HG03060 (cell line): ENCODE measurements around the gene YIF1A.
"Not testable (repeated sequence)": the region's sequence is repeated elsewhere in the genome, so short reads cannot be mapped to it uniquely, and the experiment has no call there.

Experiments used
- ATAC-seq: cut with Tn5 transposase; IDR thresholded peaks from one replicate; pipeline ENCODE4 v1.9.1; 2021; ENCODE audit warnings: low read depth, moderate number of reproducible peaks; ENCODE audit not compliant: unreplicated experiment

The YIF1A gene

DNA sequence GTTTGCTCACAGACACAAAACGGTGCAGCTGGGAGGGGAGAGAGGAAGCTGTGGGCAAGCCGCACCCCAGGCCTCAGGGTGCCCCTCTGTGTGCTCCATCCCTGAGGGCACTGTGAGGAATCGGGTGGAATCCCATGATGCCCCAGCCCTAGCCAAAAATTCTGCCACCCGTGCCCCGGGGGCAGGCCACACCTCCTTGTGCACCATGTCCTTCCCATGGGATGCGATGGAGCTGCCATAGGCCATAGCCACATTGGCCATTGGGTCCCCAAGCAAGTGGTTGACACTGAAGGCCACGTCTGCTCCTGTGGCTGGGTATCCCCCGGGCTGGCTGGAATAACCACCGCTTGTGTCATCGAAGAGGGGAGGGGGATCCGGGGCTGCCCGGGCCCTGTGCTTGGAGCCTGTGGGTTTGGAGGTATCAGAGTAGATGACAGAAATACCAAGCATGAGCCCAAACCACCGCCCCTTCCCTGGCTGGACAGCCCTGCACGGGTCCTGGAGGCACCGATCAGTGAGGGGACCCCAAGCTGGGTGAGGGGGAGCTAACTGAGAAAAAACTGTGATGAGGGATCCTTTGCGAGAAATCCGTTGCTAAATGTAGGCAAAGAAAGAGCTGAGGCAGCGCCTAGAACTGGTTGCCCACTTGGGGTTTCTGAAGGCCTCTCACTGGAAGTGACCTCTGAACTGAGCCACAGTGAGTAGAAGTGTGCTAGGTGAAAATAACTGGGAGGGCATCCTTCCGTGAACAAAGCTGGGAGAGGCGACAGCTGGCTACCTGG, 863 bp downstream of the YIF1A start:
- ATAC-seq: no peak

DNA sequence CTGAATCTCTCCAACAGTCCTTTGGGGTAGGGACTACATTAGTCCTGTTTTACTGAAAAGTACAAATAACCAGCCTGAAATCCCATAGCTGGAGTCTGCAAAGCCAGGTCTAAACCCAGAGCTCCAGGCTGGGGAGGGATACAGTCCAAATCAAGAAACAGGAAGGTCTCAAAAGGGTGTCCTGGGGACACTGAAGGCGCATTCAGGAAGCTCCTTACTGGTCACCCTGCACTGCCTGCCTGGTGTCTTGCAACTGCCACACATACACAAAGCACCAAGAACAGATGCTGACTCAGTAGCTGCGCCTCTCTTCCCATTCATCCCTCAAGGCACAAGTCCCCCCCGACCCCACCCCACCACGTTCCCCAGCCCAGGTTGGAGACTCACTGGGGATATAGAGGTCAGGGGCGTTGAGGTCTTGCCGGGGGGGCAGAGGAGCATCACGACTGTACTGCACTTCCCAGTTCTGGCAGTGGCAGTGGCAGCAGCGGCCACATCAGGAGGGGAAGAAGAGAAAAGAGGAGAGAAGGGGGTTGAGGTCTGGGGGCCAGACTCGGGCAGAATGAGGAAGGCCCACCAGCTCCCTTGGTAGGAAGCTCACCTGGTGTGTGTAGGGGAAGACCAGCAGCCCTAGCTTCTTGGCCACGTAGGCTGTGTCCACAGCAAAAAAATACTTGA, 1.6 kb downstream of the YIF1A start:
- no peak for ATAC-seq

DNA sequence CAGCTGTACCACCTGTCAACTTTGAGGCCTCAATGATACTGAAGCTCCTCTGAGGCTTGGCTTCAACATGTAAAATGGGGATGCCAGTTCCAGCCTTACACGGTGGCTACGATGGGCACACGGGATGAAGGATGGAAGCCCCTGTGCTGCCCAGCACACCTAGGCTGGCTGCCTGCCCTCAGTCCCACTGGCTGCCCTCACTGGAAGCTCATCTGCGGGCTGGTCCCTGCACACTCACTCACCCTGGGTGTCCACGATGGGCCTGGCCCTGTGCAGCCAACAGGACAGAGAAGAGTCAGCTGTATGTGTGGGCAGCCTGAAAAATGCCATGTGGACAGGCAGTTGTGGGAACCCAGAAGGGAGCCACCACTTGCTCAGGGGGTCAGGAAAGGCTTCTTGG, 2.2 kb downstream of the YIF1A start:
- ATAC-seq: no peak

DNA sequence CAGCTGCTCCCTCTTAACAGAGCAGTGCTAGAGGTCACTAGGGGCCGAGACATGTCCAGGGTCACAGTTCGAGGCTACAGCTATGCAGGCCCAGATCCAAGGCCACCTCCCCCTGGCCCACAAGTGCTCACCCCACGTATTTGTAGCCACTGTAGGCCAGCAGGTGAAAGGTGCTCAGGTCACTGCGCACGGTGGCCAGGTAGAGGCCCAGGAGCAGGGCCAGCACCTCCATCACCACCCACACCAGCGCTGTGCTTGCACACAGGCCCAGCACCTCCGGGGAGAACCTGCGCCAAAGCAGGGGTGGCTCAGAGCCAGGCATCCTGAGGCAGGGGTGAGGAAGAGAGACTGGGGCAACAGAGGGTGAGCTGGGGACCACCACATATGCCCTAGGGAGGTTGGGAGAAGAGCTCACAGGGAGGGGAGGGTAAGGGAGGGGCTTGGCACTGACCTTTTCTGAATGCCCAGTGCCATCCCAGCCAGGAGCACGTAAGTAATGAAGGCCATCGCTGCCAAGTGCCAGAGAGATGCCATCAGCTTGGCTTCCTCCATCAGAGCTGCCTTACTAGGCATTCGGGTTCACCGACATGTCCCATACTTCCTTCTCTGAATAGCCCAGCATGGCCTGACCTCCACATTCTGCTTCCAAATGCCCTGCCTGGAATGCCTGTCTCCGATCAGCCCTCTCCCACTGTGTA, 3.5 kb downstream of the YIF1A start:
- no peak for ATAC-seq

DNA sequence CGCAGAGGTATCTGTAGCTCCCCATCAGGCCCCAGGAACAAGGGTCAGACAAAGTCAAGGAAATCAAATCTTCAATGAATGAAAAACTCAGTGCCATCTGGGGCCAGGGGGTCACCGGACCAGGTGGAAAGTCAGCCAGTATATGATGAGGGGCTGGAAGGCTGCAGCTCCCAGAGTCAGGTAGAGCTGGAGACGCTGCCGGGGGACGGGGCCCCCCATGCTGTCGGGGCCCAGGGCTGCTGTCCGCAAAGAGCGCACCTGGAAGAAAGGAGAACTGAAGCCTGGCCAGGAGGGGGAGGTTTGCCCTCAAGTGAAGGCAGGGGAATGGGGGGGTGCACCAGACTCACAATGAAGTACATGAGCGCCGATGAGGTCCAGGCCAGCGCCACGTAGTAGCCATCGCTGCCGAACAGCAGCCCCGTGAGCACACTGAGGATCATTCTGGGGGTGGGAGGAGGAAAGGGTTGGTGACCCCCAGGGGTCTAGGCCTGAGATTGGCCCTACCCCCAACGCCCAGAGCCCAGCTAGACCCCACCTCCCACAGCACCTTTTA, 4.3 kb downstream of the YIF1A start:
- ATAC-seq: no peak

DNA sequence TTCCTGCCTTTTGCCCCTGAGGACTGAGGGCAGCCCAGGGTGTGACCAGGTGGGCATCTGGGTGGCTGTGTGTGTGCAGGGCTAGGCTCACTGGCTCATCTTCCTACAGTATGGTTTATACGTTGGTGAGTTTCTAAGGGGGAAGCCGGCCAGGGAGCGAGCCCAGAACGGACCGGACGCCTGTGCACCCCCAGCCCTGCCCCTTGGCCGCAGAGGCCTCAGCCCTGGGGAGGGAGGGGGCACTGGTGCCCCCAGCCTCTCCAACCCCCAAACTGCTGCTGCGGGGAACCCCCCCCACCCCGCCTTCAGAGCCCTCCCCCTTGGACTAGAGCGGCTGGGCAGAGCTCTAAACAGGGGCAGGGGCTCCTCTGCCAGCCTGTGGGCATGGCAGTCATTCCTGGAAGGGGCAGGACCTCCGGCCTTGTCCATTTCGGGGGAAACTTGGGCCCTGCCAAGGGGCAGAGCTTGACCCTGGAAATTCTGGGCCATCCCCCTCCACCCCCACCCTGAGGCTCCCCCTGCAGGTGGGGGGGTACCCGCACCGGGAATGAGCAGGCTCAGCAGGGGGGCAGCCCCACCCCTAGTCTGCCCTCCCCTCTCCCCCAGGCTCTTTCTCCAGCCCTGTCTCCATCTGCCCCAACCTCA, 5.4 kb downstream of the YIF1A start:
- ATAC-seq: no peak

DNA sequence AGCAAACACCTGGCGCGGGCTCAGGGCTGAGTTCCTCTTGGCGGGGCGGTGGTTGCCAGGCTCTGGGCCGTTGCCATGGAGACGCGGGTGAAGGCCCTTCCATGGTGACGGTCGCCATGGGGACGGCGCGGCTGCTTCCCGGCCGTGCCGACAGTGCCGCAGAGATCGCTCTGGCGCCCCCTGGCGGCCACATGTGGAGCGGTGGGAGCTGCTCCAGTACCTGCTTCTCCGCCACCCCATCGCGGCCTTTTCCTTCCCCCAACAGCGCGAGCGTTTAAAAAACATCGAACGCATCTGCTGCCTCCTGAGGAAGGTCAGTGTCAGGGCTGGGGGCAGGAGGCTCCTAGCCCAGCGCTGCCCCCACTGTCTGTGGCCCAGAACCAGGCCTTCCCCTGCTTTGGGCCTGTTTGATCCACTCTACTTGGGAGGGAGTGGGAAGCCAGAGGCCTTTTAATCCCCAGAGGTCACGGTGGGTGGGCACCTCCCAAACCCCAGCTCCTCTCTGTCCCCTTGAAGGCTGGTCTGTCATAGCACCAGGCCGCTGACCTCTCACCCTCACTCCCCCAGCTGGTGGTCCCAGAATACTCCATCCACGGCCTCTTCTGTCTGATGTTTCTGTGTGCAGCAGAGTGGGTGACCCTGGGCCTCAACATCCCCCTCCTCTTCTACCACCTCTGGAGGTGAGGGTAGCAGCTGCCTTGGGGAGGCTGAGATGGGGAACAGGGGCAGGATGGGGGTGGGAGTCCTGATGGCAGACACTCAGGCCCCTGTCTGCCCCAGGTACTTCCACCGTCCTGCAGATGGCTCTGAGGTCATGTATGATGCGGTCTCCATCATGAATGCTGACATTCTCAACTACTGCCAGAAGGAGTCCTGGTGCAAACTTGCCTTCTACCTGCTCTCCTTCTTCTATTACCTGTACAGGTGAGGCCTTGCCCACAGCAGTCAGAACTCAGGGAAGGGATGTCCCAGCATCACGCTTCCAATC, 6.2 kb downstream of the YIF1A start:
- ATAC-seq: peak; percentile 62

DNA sequence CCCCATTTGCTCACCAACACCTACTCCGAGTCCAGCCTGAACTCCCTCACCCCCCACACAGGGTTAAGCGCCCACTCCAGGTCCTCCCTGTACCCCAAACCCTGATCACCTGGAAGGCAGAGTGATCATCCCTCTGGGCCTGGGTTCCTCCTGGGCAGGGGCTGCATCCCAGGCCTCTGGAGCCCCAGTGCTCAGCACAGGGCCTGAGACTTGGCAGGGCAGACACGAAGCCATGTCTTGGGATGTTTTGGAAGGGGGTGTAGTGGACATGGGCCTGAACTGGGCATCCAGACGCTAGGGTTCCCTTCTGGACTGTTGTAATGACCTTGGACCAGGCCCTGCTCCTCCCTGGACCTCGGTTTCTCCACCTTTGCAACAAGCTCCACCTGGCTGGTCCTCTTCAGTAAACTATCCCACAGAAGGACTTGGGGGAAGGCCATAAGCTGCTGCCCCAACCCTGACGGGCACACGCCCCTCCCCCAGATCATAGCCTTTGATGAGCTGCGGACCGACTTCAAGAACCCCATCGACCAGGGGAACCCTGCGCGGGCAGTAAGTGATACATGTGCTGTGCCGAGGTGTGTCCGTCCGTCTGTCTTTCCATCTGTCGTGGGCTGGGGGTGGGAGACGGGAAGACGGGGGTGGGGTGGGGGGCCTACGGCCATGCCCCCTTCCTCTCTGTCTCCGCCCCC, 7.0 kb downstream of the YIF1A start:
- no peak for ATAC-seq

DNA sequence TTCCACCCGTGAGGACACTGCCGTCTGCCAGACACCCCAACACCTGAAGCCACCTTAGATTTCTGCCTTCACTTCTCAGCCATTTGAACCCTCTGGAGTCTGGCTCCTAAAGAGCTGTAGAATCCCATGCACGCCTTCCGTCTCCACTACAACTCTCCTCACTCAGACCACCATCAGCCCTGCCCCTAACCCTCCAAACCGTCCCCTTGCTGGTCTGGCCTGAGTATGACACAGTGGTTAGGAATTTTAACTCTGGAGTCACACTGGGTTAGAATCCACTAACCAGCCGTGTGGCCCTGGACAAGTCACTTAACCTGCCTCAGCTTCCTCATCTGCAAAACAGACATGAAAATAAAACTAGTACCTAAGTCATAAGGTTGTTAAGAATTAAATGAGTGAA, 7.9 kb downstream of the YIF1A start:
- no peak for ATAC-seq

DNA sequence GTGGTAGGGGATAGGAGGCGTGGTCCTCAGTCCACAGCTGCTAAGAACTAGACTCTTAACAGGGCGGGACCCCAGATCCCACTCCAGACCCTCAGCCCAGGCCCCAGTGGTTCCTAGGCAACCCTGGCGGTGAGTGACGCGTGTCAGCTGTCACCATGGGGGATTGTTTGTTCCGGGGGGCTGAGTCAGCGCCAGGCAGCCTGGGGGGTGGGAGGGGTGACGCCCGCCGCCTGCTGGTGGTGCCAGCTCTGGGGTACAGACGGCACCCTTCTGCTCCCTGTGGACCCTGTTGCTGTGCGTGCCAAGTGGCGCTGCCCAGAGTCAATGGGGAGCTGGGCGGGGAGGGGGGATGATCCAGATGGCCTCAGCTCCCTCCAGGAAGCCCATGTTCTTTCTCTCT, 8.5 kb downstream of the YIF1A start:
- ATAC-seq: no peak

DNA sequence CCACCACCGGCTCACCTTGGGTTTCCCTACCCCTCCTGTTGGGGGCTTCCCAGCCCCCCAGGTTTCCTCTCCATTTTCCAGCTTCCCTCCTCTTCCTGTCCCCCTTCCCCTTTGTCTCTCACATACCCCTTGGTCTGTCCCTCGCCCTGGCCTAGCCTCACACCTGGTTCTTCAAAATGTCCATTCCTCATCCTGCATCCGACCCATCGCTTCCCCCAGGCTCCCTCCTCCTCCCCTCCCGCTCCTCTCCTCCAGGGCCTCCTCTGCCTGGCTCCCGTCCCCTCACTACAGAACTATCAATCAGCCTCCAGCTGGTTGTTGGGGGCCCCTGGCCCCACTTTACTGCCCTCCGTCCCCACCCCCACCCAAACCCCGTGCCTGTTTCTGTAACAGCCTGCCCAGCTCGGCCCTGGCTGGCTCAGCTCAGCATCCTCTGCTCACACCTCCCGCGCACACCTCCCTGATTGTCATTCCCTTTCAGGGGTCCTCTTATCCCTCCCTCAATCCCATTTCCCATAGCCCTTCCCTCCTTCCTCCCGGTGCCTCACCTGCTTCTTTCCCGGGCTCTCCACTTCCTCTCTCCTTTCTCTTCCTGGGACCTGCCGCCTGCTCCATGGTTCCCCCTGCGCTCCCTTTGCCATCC, 9.7 kb downstream of the YIF1A start:
- no peak for ATAC-seq

DNA sequence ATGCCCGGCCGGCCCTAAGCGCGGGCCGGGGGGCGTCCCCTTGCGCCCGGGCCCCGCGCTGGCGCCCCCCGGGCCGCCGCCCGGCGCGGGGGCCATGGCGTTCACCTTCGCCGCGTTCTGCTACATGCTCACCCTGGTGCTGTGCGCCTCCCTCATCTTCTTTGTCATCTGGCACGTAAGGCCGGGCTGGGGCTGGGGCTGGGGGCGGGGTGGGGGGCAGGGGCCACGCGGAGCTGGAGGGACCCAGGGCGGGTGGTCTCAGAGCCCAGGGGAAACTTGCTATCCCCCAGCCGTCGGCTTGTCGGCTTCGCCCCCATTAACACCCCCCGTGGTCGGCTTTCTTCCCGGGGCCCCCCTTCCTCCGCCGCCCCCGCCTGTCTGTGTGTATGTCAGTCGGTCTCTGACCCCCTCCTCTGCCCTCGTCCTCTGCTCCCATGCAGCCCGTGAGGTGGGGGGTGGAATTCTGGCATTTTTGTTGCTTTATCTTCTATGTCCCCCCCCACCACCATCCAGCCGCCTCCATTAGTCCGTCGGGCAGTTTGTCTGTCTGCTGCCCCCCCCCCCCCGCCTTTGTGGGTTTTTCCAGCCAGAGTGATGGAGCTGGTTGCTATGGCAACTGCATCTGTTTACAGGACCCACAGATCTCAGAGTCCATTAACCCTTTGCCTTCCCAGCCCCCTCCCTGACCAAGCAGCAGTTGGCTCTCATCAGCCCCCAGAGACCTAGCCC, 10.4 kb downstream of the YIF1A start:
- no peak for ATAC-seq

DNA sequence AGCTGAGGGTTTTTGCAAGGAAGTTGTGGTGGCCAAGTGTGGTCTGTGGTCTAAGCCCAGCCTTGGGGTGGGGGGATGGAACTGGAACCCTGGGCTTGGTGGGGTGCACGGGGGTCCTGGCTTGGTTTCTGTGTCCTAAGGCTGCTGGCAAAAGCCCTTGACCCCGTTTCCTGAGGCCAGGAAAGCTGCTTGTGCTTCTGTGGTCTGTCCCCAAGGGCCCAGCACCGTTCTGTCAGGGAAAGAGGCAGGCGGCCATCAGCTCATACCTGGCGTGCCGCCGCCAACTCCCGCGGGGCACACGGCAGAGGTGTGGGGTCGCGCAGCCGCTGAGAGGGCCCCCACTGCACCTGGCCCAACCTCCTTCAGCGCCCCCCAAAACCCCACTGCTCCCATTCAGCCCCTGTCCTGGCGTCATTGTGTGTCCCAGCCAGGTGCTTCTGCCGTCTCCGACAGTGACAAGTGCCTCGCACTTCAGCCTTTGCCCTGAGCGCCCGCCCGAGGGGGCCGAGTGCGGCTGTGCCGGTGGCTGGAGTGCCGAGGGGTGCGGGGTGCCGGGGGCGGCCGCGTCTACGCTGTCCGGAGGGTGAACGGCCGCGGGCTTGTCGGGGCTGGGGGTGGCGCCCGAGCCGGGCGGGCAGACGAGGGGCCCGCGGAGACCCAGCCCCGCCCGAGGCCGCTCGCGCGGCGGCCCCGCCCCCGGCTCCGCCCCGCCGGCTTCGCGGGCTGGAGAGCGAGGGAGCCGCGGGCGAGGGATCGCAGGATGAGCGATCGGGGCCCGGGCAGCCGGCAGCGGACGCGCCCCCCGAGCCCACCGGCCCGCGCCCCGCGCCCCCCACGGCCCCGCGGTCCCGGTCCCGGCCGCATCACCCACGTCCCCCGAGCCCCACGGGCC, 11.2 kb downstream of the YIF1A start, which contains the start of gene CNIH2:
Gene CNIH2, plus strand, starts transcription at position 705 of the 892 bp plus-strand sequence. CDS start 282 bp downstream, outside the sequence.
- ATAC-seq: no peak

DNA sequence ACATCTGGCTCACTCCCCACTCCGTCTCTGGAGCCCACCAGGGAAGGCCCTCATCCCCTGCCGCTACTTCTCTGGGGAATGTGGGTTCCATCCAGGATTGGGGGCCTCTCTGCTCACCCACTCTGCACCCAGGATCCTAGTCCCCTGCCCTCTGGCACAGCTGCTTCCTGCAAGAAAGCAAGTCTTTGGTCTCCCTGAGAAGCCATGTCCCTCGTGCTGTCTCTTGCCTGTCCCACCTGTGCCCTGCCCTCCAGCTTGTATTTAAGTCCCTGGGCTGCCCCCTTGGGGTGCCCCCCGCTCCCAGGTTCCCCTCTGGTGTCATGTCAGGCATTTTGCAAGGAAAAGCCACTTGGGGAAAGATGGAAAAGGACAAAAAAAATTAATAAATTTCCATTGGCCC, 11.9 kb downstream of the YIF1A start:
- not testable (repeated sequence) for ATAC-seq

DNA sequence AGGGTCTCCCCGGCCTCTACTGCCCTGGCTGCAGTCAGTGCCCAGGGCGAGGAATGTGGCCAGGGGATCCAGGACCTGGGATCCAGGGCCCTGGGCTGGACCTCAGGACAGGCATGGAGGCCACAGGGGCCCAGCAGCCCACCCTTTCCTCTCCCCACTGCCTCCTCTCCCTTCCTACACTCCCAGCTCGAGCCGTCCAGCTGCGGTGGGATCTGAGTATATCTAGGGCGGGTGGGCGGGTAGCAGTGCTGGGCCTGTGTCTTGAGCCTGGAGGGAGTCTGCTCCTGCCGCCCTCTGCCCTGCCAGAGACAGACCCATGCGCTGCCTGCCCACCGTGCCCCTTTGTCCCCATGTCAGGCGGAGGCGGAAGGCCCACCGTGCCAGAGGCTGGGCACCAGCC, 12.3 kb downstream of the YIF1A start:
- ATAC-seq: not testable (repeated sequence)

DNA sequence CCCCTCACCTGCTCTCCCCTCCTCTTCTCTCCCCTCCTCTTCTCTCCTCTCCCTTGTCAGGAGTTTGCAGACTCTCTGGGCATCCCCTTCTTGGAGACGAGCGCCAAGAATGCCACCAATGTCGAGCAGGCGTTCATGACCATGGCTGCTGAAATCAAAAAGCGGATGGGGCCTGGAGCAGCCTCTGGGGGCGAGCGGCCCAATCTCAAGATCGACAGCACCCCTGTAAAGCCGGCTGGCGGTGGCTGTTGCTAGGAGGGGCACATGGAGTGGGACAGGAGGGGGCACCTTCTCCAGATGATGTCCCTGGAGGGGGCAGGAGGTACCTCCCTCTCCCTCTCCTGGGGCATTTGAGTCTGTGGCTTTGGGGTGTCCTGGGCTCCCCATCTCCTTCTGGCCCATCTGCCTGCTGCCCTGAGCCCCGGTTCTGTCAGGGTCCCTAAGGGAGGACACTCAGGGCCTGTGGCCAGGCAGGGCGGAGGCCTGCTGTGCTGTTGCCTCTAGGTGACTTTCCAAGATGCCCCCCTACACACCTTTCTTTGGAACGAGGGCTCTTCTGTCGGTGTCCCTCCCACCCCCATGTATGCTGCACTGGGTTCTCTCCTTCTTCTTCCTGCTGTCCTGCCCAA, 12.8 kb downstream of the YIF1A start:
- no peak for ATAC-seq
